ENCODE measurements around the gene IGF1. TPM values are rescaled to one million over a fixed set of nuclear protein-coding genes. Genes with fewer than 3 reads are reported as not detected.

IGF1 gene
- total RNA-seq, 1 experiment from 2014 or later = not detected

- Mint-ChIP-seq H3K36me3 (no peaks in the 10 kb centered on the region), H3K9me3 (no peaks in the 10 kb centered on the region), H3K4me3 (no peak overlapping the region), H3K27ac (no peak overlapping the region; the same call in 1 of the 2 replicates), H3K27me3 (ENCODE audit: low read depth) (no peaks in the 10 kb centered on the region), H3K4me1 (peaks cover 17% of the 10 kb centered on the region)
- ChIA-PET CTCF (no interaction called here), POLR2A (no interaction called here)
- DNase-seq (ENCODE audit: low spot score) (no peak), ATAC-seq (peak; percentile 36; the same call in 1 of the 2 replicates)
- TF ChIP-seq SMAD3 (CRISPR knock-in tag; IDR thresholded peaks at IDR 0.05; ENCODE audit: borderline replicate concordance) (no peak), FOXP1 (CRISPR knock-in tag; IDR thresholded peaks at IDR 0.05; ENCODE audit: borderline replicate concordance) (no peak), FOXP4 (CRISPR knock-in tag; IDR thresholded peaks at IDR 0.05) (no peak), TCF7 (CRISPR knock-in tag; IDR thresholded peaks at IDR 0.05; ENCODE audit: low read depth) (no peak), ZNF281 (CRISPR knock-in tag; IDR thresholded peaks at IDR 0.05) (no peak), AFF4 (CRISPR knock-in tag; IDR thresholded peaks at IDR 0.05; ENCODE audit: borderline replicate concordance) (no peak), ZNF138 (CRISPR knock-in tag; conservative IDR thresholded peaks at IDR 0.05) (no peak), RORB (CRISPR knock-in tag; IDR thresholded peaks at IDR 0.05) (no peak), JUN (CRISPR knock-in tag; IDR thresholded peaks at IDR 0.05) (no peak)
These were observed 55.0 kb downstream of the IGF1 start for GRCh38 chr12:102425109-102426039.

- DNase-seq (ENCODE audit: low spot score) (no peak), ATAC-seq (no peak)
- Mint-ChIP-seq H3K9me3 (no peaks in the 10 kb centered on the region), H3K4me3 (no peak overlapping the region), H3K27ac (no peak overlapping the region), H3K27me3 (ENCODE audit: low read depth) (no peaks in the 10 kb centered on the region), H3K36me3 (no peaks in the 10 kb centered on the region), H3K4me1 (peaks cover 17% of the 10 kb centered on the region)
- ChIA-PET POLR2A (no interaction called here), CTCF (no interaction called here)
- no peak for TF ChIP-seq CREM (CRISPR knock-in tag; IDR thresholded peaks at IDR 0.05)
- no peak for TF ChIP-seq TP53 (CRISPR knock-in tag; IDR thresholded peaks at IDR 0.05)
- TF ChIP-seq TCF7 (CRISPR knock-in tag; IDR thresholded peaks at IDR 0.05; ENCODE audit: low read depth) = no peak
- no peak for TF ChIP-seq HMGXB4 (CRISPR knock-in tag; IDR thresholded peaks at IDR 0.05)
- TF ChIP-seq E2F4 (CRISPR knock-in tag; IDR thresholded peaks at IDR 0.05; ENCODE audit: borderline replicate concordance, low read depth) = no peak
- no peak for TF ChIP-seq NR2C2 (CRISPR knock-in tag; IDR thresholded peaks at IDR 0.05)
- TF ChIP-seq ZNF423 (CRISPR knock-in tag; IDR thresholded peaks at IDR 0.05) = no peak
- TF ChIP-seq CBFB (CRISPR knock-in tag; IDR thresholded peaks at IDR 0.05; ENCODE audit: low read depth) = no peak
- TF ChIP-seq ZNF317 (CRISPR knock-in tag; IDR thresholded peaks at IDR 0.05; ENCODE audit: borderline replicate concordance, low read depth) = no peak
- no peak for TF ChIP-seq MAX (CRISPR knock-in tag; IDR thresholded peaks at IDR 0.05)
- no peak for TF ChIP-seq HMGA2 (CRISPR knock-in tag; IDR thresholded peaks at IDR 0.05)
These were observed 56.9 kb downstream of the IGF1 start for GRCh38 chr12:102423462-102423861.

All from WTC11 (cell line).